Amniotic epithelial cell (primary cell): ENCODE measurements around the gene NR3C1.

Experiments used
- DNase-seq: peaks from one replicate; pipeline ENCODE4 v3.0.0-alpha.2; 2010; ENCODE audit warnings: low read depth

Gene NR3C1

GRCh38 chr5:143360755-143361154, 42.7 kb downstream of the NR3C1 start:
- no peak for DNase-seq

DNA sequence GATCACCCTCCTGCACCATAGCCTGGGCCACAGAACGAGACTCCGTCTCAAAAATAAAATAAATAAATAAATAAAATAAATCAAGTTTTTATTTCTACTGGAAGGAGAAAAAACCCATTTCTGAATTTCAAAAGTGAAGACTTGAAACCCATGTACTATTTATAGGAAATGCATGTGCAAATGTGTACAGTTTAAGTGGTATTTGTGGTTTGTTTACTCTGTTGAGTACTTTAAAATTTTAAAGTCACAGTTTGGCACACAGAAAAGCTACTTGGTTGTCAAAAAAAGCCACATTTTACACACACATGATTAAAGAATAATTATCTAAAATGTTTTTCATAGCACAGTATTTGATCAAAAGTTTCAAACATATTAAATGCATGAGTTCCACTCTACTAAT, 43.6 kb downstream of the NR3C1 start:
- no peak for DNase-seq

DNA sequence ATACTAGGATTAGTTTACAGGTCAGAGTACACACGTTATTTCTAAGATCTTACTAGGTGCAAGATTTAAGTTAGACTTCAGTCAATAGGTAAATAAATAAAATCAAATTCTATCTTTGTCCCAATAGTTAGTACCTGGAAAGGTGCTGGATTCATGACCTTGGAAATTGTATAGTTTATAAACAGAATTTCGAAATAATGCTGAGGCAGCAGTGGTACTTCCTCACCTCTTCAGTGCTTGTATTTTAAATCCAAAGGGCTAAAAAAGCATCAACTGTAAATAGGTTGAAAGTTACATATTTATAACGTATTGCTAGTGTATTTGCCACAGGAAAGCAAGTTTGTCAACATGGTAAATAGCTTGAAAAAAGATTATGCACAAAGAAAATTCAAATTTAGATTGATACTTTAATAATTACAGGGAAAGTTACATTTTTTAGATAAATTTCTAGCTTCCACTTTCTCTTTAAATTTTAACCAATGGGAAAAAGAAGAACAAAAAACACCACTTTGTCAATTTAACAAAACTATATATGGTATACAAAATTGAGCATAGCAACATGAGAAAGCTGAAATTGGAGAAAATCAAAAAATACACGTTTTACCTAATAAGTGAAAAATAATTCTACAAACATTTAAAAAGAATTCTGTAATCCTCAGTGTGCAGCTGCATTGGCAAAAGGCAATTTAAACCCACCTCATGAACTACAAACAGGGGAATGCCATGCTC, 46.5 kb downstream of the NR3C1 start:
- no peak for DNase-seq

DNA sequence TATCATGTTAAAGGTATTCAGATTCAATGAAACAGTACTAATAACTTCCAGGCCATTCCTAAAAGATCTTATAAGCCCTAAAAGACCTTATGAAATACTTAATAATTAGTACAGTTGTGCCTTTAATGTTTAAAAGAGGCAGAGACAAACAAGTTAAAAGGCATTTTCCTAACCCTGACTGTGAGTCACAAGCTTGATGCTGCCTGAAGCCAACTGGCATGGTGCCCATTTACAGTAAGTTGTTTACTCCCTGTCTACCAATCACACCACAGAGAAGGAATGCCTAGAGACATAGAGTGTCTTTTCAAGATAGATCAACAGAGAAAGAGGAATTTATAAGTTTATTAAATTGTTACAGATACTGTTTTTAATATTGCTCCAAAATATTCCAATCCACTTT, 47.8 kb downstream of the NR3C1 start:
- peak; percentile 97 for DNase-seq

DNA sequence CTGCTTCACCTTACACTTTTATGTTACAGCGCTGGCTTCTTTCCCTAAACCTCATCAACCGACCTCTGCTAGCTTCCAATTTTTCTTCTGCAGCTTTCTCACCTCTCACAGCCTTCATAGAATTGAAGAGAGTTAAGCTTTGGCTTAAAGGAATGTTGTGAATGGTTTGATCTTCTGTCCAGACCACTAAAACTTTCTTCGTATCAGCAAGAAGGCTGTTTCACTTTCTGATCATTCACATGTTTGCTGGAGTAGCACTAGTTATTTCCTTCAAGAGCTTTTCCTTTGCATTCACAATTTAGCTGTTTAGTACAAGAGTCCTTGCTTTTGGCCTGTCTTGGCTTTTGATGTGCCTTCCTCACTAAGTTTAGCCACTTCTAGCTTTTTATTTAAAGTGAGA, 49.5 kb downstream of the NR3C1 start:
- DNase-seq = peak; percentile 34

DNA sequence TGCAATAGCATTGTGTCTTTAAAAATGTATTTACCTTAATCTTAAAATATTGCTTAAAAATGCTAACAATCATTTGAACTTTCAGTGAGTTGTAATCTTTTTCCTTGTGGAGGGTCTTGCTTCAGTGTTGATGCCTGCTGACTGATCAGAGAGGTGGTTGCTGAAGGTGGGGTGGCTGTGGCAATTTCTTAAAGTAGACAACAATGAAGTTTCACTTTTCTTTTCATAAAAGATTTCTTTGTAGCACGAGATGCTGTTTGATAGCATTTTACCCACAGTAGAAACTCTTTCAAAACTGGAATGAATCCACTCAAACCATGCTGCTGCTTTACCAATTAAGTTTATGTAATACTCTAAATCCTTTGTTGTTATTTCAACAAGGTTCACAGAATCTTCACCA, 50.8 kb downstream of the NR3C1 start:
- no peak for DNase-seq

- DNase-seq = peak; percentile 89
These were observed 52.5 kb downstream of the NR3C1 start for GRCh38 chr5:143350751-143351602.

- no peak for DNase-seq
These were observed 53.1 kb downstream of the NR3C1 start for GRCh38 chr5:143350341-143350740.

- DNase-seq = peak; percentile 47
These were observed 54.3 kb downstream of the NR3C1 start for GRCh38 chr5:143349177-143349576.

GRCh38 chr5:143347698-143348344, 55.7 kb downstream of the NR3C1 start:
- no peak for DNase-seq

DNA sequence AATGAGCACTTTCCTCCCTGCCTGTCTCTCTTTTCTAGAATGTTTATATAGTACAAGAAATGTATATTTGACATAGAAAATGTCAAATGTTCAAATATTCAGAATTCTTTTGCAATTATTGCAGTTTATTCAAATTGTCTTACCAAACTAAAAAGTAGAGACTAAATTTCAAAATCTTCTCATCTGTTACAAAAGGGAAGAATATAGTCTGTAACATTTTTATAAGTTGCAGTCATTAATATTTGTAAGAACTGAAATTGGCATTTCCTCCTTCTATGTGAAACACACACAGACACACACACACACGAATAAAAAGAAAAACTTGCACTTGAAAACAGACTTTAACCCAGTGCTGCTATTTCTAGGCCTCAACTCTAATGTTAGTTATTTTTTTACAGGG, 56.4 kb downstream of the NR3C1 start:
- no peak for DNase-seq

DNA sequence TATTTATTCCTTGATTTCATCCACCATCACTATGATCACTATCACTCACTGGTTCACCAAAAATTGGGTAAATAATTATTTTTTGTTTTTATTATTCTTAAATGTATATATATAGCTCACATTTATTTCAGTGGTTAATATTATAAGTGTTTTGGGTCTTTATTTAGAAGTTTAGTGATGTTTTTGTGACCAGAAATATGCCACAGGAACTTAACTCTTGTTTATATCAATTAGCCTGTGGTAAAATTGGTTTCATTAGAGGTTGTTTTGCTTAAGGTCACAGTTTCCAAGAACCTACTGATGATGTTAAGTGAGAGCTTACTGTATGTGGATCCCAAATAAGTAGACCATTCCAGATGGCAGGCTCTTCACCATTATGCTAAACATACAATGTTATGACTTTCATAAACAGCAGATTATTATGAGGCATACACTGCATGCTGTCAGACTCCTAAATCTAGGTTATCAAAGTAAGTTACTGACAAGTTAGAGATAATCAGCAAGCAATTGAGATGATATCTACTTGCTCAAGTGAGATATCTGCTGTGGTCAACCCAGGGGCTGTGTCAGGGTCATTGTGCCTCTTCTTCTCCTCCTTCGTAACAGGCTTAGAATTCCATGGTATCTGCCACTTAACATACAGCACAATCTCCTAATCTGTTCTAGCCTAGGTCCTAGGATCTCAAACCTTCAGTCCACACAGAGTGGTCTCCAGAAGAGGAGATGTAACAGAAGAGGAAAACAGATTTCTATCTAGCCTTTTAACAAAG, 57.6 kb downstream of the NR3C1 start:
- DNase-seq = no peak

GRCh38 chr5:143343042-143343441, 60.4 kb downstream of the NR3C1 start:
- no peak for DNase-seq

DNA sequence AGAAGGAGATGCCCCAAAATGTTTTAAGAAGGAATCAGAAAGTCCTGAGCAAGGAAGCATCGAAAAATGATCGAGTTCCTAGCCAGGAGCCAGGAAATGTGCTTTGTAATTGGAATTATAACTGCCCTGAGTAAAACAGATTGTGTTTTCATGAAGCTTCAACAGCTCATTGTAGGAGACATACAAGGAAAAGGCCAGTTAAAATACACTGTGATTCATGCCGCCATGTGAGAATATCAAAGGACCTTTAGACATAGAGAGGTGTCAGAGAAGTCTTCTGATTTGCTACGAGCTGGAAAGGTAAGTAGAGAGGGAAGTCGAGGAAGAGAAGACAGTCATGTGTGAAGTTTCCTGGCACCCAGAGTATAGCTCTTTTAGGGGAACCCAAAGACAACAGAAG, 60.9 kb downstream of the NR3C1 start:
- no peak for DNase-seq

- peak; percentile 75 for DNase-seq
These were observed 61.5 kb downstream of the NR3C1 start for GRCh38 chr5:143341807-143342570.

DNA sequence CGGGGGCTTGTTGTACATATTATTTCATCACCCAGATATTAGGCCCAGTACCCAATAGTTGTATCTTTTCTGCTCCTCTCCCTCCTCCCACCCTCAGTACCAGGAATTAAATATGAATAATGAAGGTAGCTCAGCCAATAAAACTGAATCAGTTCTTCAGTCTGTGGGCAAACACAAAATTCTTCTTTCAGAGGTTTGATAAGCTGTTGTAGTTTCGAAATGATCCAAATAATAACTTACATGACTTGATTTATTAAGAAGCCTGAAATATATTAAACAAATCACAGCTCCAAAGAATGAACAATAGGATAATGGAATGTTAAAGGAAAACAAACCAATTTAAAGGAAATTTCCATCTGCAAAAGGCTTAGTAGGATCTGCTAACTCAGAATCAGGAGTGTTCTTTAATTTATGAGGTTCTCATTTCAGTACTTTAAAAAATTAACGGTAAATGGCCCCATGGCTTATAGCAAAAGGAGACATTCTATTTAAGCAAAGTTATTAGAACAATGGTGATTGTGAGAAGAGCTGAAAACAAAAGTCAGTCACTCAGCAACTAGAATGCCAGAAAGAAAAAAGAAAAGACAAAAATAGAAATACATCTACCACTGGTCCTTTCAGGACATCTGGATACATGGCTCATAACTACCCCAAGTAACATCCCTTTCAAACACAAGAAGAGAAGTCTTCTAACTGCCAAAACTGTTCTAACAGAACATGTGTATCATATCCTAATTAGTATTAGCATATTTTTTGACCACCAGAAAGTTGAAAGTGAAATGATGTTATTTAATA, 62.4 kb downstream of the NR3C1 start:
- DNase-seq = no peak

DNA sequence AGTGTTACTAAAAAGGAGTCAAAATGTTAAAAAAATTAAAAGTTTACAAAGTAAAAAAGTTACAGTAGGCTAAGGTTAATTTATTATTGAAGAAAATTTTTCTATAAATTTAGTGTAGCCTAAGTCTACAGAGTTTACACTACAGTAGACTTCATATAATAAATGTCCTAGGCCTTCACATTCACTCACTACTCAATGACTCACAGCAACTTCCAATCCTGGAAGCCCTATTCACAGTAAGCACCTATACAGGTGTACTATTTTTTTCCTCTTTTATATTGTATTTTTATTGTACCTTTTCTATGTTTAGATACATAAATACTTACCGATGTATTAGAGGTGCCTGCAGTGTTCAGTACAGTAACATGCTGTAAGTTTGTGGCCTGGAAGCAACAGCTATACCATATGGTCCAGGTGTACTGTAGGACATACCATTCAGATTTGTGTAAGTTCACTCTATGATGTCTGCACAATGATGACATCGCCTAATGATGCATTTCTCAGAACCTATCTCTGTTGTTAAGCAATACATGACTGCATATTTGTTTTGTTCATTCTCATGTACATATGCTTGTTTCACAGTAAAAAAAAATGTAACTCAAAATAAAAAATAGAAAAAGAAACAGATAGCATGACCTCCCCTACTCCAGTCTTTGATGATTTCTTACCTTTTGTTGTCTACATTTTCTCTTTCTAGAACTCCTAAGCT, 64.7 kb downstream of the NR3C1 start:
- peak; percentile 92 for DNase-seq

DNA sequence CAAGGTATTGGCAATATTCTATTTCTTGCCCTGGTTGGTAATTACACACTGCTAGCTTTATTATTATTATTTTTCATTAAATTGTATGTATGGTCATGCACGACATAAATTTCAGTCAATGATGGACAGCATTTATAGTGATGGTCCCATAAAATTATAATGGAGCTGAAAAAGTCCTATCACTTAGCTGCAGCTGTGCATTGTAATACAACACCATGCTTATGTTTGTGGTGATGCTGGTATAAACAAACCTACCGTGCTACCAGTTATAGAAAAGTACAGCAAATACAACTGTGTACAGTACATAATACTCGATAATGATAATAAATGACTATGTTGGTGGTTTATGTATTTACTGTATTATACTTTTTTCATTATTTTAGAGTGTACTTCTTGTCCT, 65.5 kb downstream of the NR3C1 start:
- no peak for DNase-seq

DNA sequence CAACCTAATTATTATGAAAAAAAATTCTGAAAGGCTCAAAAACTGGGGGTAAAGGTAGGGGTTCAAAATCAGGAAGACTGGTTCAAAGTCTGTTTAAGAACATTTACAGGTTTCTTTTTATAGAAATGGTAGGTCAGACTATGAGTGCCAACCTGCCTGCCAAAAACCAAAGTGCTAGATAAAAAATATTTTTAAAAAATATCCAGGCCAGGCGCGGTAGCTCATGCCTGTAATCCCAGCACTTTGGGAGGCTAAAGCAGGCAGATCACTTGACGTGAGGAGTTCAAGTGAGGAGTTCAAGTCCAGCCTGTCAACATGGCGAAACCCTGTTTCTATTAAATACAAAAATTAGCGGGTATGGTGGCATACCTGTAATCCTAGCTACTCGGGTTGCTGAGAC, 67.0 kb downstream of the NR3C1 start:
- DNase-seq = no peak

- DNase-seq = no peak
These were observed 68.6 kb downstream of the NR3C1 start for GRCh38 chr5:143334903-143335302.
